ENCODE measurements around the gene WDR13. TPM values are rescaled to one million over a fixed set of nuclear protein-coding genes. Genes with fewer than 3 reads are reported as not detected.

Gene WDR13
- total RNA-seq, 1 experiment from 2014 or later: 46.5 TPM

Other genes with a start within 250 kb of the WDR13 start
- gene SSX3, start 240.8 kb upstream of the WDR13 start, total RNA-seq (2022): not detected in 2 replicates
- not detected in 2 replicates for gene SSX4, start 214.0 kb upstream of the WDR13 start, total RNA-seq (2022)
- not detected in 2 replicates for gene SSX4B, start 185.5 kb upstream of the WDR13 start, total RNA-seq (2022)
- 0.95 TPM in 1 of 2 replicates, not detected in the other for gene SLC38A5, start 127.2 kb upstream of the WDR13 start, total RNA-seq (2022)
- 41.1 and 41.6 TPM in 2 replicates for gene FTSJ1, start 121.3 kb upstream of the WDR13 start, total RNA-seq (2022)
- 3.2 and 4.6 TPM in 2 replicates for gene PORCN, start 88.5 kb upstream of the WDR13 start, total RNA-seq (2022)
- gene EBP, start 75.7 kb upstream of the WDR13 start, total RNA-seq (2022): 141 and 154 TPM in 2 replicates
- 9.3 and 11.1 TPM in 2 replicates for gene TBC1D25, start 57.8 kb upstream of the WDR13 start, total RNA-seq (2022)
- gene RBM3, start 23.0 kb upstream of the WDR13 start, total RNA-seq (2022): 233 and 264 TPM in 2 replicates
- 0.39 and 0.43 TPM in 2 replicates for gene WAS, start 86.3 kb downstream of the WDR13 start, total RNA-seq (2022)
- gene SUV39H1, start 99.2 kb downstream of the WDR13 start, total RNA-seq (2022): 13.9 and 15.8 TPM in 2 replicates
- gene GLOD5, start 164.3 kb downstream of the WDR13 start, total RNA-seq (2022): not detected in 2 replicates
- gene GATA1, start 189.1 kb downstream of the WDR13 start, total RNA-seq (2022): not detected in 2 replicates
- gene HDAC6, start 204.6 kb downstream of the WDR13 start, total RNA-seq (2022): 99.6 and 110 TPM in 2 replicates
- not detected in 2 replicates for gene ERAS, start 229.0 kb downstream of the WDR13 start, total RNA-seq (2022)
- 19.5 and 24.1 TPM in 2 replicates for gene PCSK1N, start 238.1 kb downstream of the WDR13 start, total RNA-seq (2022)

All from Caco-2 (cell line).